ENCODE results near the gene ARHGEF10L. TPM values are rescaled to one million over a fixed set of nuclear protein-coding genes. Genes with fewer than 3 reads are reported as not detected.

ARHGEF10L gene
- total RNA-seq, 4 donors from 2014 or later = 72.7 to 177 (median 156) TPM

DNA sequence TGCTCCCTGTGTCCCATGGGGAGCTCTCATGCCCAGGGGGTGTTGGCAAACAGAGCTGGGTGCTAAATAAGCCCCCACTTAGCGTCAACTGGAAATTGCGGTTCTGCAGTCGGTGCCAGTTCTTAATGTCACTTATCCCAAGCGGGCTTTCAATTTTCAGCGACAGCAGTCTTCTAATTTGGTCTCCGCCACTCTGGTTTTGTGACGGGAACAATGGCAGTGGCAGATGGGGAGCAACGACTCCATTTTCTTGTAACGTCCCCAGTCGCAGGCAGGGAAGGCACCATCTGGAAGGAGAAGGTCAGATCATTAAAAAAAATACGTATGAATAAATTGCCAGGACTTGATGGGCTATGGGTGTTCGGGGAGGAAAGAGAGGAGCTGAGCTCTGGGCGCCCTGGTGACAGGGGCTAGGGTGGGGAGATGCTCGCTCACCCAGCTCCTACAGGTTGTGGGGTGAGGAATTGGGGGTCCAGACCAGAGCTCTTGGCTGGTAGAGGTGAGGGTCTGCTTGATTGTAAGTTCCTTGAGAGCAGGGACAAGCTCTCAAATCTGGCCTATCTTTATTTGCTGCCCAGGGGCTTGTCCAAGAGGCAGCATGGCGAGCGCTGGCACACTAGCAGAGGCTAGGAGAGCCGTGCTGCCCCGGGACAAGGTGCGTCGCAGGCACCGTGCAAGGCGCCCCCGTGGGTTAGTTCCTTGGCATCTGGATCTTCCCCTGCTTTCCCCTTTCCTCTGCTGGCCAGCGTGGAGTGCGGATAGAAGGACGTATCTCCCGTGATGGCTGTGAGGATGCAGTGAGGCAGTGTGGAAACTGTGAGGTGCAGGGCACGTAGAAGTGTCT lies 105.8 kb downstream of the ARHGEF10L start:
- Histone ChIP-seq H3K4me1 (no peaks in the 10 kb centered on the region), H3K27me3 (no peaks in the 10 kb centered on the region), H3K27ac (no peak overlapping the region), H3K9me3 (no peaks in the 10 kb centered on the region), H3K4me3 (no peak overlapping the region), H3K36me3 (peaks cover 0 to 60% (median 0%) of the 10 kb centered on the region in 3 donors)
- TF ChIP-seq POLR2A (IDR thresholded peaks at IDR 0.05) = no peak
- no peak for TF ChIP-seq CTCF (IDR thresholded peaks at IDR 0.05)
- DNase-seq = no peak

DNA sequence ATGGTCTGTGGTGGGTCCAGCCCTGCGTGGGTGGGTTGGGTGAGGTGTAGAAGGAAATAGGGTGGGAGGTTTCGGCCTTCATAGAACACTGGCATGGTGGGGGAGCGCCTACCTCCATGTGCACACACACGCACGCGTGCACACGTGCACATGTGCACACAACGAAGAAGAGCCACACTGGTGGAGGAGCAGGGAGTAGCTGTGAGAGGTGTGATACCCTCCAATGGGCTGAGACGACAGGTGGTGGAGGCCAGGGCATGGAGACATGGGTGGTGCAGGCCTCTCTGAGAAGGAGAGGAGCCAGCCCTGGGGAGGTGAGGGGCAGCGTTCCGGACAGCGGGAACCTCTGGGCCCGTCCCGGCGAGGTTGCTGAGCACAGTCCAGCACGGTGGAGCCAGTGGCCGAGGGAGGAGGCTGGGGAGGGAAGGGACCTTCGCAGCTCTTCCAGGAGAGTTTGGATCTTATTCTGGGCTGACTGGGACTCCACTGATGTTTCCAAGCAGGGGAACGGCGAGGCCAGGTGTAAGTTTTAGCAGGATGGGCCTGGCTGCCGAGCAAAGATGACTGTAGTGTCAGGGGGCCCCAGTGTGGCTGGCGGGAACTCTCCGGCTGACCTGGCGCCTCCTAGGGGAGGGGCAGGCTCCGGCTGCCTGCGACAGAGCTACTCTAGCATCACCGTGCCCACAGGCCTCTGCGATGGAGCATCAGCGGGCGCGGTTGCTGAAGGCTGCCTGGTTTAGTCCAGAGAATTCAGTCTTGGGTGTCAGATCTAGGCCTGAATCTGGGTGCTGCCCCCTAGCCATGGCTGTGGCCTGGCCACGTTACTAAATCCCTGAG lies 107.2 kb downstream of the ARHGEF10L start:
- DNase-seq = no peak
- Histone ChIP-seq H3K27ac (no peak overlapping the region), H3K9me3 (no peaks in the 10 kb centered on the region), H3K27me3 (no peaks in the 10 kb centered on the region), H3K4me1 (no peaks in the 10 kb centered on the region), H3K4me3 (no peak overlapping the region), H3K36me3 (peaks cover 0 to 54% (median 0%) of the 10 kb centered on the region in 3 donors)
- TF ChIP-seq POLR2A (IDR thresholded peaks at IDR 0.05) (no peak), CTCF (IDR thresholded peaks at IDR 0.05) (no peak)

- H3K36me3 ChIP-seq = peaks cover 0 to 67% (median 0%) of the 10 kb centered on the region in 3 donors
- H3K4me3 ChIP-seq = no peak overlapping the region
- no peak for DNase-seq
- H3K27ac ChIP-seq = no peak overlapping the region
- no peaks in the 10 kb centered on the region for H3K4me1 ChIP-seq
- H3K9me3 ChIP-seq = no peaks in the 10 kb centered on the region
- TF ChIP-seq CTCF (IDR thresholded peaks at IDR 0.05) (no peak), POLR2A (IDR thresholded peaks at IDR 0.05) (no peak)
- H3K27me3 ChIP-seq = no peaks in the 10 kb centered on the region
Observed at GRCh38 chr1:17648457-17649145, 109.1 kb downstream of the ARHGEF10L start.

DNA sequence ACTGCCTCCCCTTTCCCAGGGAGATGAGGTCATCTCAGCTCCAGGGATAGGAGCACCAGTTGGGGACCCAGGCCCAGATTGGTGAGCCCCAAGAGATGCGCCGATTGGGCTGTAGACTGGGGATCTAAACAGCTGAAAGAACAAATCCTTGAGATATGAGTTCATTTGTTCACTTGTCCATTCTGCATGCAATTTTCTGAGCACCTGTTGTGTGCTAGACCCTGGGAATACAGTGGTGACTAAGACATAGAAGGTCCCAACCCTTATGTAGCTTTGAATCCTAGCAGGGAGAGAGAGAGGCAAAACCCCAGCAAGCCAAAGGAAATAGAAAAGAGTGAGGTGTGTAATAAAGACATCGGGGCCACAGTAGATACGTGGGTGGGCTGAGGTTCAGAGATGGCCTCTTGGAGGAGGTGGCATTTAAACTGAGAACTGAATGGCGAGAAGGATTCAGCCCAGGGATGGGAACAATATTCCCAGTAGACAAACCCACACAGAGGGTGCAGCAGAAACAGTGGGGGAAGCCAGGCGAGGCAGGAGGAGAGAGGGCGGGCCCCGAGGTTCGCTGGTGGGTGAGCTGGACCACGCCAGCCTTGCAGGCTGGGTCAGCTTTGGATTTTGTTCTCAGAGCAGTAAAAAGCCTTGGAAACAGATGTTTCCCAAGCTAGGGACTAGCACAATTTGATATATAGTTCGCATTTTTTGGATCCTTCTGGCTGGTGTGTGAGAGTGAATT lies 110.0 kb downstream of the ARHGEF10L start:
- no peak for DNase-seq
- Histone ChIP-seq H3K27me3 (no peaks in the 10 kb centered on the region), H3K4me1 (no peaks in the 10 kb centered on the region), H3K27ac (no peak overlapping the region), H3K36me3 (peaks cover 0 to 71% (median 0%) of the 10 kb centered on the region in 3 donors), H3K9me3 (no peaks in the 10 kb centered on the region), H3K4me3 (no peak overlapping the region)
- TF ChIP-seq POLR2A (IDR thresholded peaks at IDR 0.05) = no peak
- no peak for TF ChIP-seq CTCF (IDR thresholded peaks at IDR 0.05)

GRCh38 chr1:17653276-17653675 lies 113.8 kb downstream of the ARHGEF10L start:
- H3K9me3 ChIP-seq = no peaks in the 10 kb centered on the region
- H3K27me3 ChIP-seq = no peaks in the 10 kb centered on the region
- H3K36me3 ChIP-seq = peaks cover 0 to 82% (median 0%) of the 10 kb centered on the region in 3 donors
- H3K4me3 ChIP-seq = no peak overlapping the region
- no peak for DNase-seq
- H3K4me1 ChIP-seq = no peaks in the 10 kb centered on the region
- no peak for TF ChIP-seq POLR2A (IDR thresholded peaks at IDR 0.05)
- no peak for TF ChIP-seq CTCF (IDR thresholded peaks at IDR 0.05)
- H3K27ac ChIP-seq = no peak overlapping the region

All from Peyer's patch (tissue), 4 donors.